Measurements from ENCODE around the gene ALDH1A2.
A peak's percentile ranks its signal among the peaks of the same experiment; 100 is the strongest.
"Not testable (repeated sequence)": the region's sequence is repeated elsewhere in the genome, so short reads cannot be mapped to it uniquely, and the experiment has no call there.

ALDH1A2 gene

GRCh38 chr15:58039079-58040035, 26.2 kb downstream of the ALDH1A2 start:
- no peak for DNase-seq

GRCh38 chr15:58038426-58039078, 27.0 kb downstream of the ALDH1A2 start:
- peak; percentile 5 for DNase-seq

GRCh38 chr15:58037723-58038301, 27.7 kb downstream of the ALDH1A2 start:
- DNase-seq, result no peak

- no peak for DNase-seq
These were observed 28.9 kb downstream of the ALDH1A2 start for GRCh38 chr15:58036579-58036978.

GRCh38 chr15:58028392-58028791, 37.1 kb downstream of the ALDH1A2 start:
- not testable (repeated sequence) for DNase-seq

GRCh38 chr15:58026552-58026951, 39.0 kb downstream of the ALDH1A2 start:
- no peak for DNase-seq

- DNase-seq, result no peak
These were observed 39.5 kb downstream of the ALDH1A2 start for GRCh38 chr15:58026051-58026450.

GRCh38 chr15:58021332-58022230, 43.9 kb downstream of the ALDH1A2 start:
- no peak for DNase-seq

- DNase-seq, result no peak
These were observed 45.8 kb downstream of the ALDH1A2 start for GRCh38 chr15:58019503-58020376.

- DNase-seq, result no peak
These were observed 47.6 kb downstream of the ALDH1A2 start for GRCh38 chr15:58017869-58018268.

GRCh38 chr15:58016581-58017175, 48.8 kb downstream of the ALDH1A2 start:
- DNase-seq, result no peak

- no peak for DNase-seq
These were observed 49.9 kb downstream of the ALDH1A2 start for GRCh38 chr15:58015565-58015964.

GRCh38 chr15:58014470-58014869, 51.0 kb downstream of the ALDH1A2 start:
- no peak for DNase-seq

GRCh38 chr15:58014040-58014439, 51.5 kb downstream of the ALDH1A2 start:
- DNase-seq, result no peak

- DNase-seq, result no peak
These were observed 54.5 kb downstream of the ALDH1A2 start for GRCh38 chr15:58010983-58011382.

GRCh38 chr15:58003810-58004209, 61.7 kb downstream of the ALDH1A2 start:
- no peak for DNase-seq

- DNase-seq, result no peak
These were observed 63.0 kb downstream of the ALDH1A2 start for GRCh38 chr15:58002338-58003126.

- DNase-seq, result not testable (repeated sequence)
These were observed 65.8 kb downstream of the ALDH1A2 start for GRCh38 chr15:57999699-58000098.

- no peak for DNase-seq
These were observed 69.0 kb downstream of the ALDH1A2 start for GRCh38 chr15:57996561-57996960.

Data from NCI-H2171 treated with DMSO at 0.1 percent for 48 hours (cell line).